Measurements from ENCODE around the gene PCSK5.

DNA sequence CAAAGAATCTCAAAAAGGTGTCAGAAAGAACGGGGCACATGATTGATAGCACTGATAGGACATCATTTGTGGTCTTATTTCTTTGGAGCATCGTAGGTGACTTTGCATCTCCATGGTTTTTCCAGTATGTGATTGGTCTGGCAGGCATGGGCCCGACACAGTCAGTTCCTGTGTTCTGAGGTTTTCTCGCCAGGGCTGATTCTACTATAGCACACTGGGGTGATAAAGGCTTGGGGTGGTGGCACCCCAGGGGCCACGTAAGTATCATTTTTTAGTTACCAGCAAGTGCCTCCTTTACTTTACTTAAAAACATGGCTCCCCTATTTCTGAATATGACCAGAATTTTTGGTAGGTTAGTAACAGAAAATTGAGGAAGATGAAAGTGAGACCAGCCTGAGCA is 301.0 kb downstream of the PCSK5 start:
- TF ChIP-seq, protein P1, sequence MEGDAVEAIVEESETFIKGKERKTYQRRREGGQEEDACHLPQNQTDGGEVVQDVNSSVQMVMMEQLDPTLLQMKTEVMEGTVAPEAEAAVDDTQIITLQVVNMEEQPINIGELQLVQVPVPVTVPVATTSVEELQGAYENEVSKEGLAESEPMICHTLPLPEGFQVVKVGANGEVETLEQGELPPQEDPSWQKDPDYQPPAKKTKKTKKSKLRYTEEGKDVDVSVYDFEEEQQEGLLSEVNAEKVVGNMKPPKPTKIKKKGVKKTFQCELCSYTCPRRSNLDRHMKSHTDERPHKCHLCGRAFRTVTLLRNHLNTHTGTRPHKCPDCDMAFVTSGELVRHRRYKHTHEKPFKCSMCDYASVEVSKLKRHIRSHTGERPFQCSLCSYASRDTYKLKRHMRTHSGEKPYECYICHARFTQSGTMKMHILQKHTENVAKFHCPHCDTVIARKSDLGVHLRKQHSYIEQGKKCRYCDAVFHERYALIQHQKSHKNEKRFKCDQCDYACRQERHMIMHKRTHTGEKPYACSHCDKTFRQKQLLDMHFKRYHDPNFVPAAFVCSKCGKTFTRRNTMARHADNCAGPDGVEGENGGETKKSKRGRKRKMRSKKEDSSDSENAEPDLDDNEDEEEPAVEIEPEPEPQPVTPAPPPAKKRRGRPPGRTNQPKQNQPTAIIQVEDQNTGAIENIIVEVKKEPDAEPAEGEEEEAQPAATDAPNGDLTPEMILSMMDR (conservative IDR thresholded peaks at IDR 0.05; ENCODE audit: low read length): no peak
- no peak for TF ChIP-seq EZH2phosphoT487 (IDR thresholded peaks at IDR 0.05; ENCODE audit: borderline replicate concordance, low read depth, low read length)

All from OCI-LY7 (cell line).